ENCODE data around the gene HLA-DRA. TPM values are rescaled to one million over a fixed set of nuclear protein-coding genes. Genes with fewer than 3 reads are reported as not detected.

HLA-DRA gene
- polyA plus RNA-seq, 4 donors, result 230 to 625 (median 404) TPM

- Histone ChIP-seq H3K4me1 (ENCODE audit: control insufficient read depth in 3 of 3, insufficient read depth in 2 of 3, low read depth in 1 of 3, low read length in 2 of 3) (peaks cover 0 to 20% (median 3%) of the 10 kb centered on the region in 3 donors), H3K27ac (ENCODE audit: low read depth in 1 of 3, low read length in 2 of 3) (no peak overlapping the region), H3K27me3 (ENCODE audit: control insufficient read depth in 3 of 3, insufficient read depth in 3 of 3, low read length in 3 of 3) (peaks cover 0 to 32% (median 5%) of the 10 kb centered on the region in 3 donors), H3K4me3 (ENCODE audit: low read depth in 1 of 3, low read length in 3 of 3) (no peak overlapping the region), H3K9me3 (ENCODE audit: control insufficient read depth in 2 of 2, insufficient read depth in 1 of 2, low read depth in 1 of 2, low read length in 1 of 2) (no peaks in the 10 kb centered on the region), H3K36me3 (ENCODE audit: control insufficient read depth in 3 of 3, insufficient read depth in 2 of 3, low read depth in 1 of 3, low read length in 3 of 3) (no peaks in the 10 kb centered on the region)
- no peak for FAIRE-seq
- 69 to 82% (median 76%) methylated on average over 3 of the region's 3 CpGs for WGBS, 3 donors
- no peak for DNase-seq
These were observed 23.7 kb upstream of the HLA-DRA start for GRCh38 chr6:32416036-32416435.

GRCh38 chr6:32424589-32425300 is 14.9 kb upstream of the HLA-DRA start:
- peaks cover 0 to 11% of the 10 kb centered on the region in 2 donors for H3K9me3 ChIP-seq (ENCODE audit: control insufficient read depth in 2 of 2, insufficient read depth in 1 of 2, low read depth in 1 of 2, low read length in 1 of 2)
- FAIRE-seq (no peak), DNase-seq (no peak)
- peaks cover 0 to 2% (median 0%) of the 10 kb centered on the region in 3 donors for H3K4me1 ChIP-seq (ENCODE audit: control insufficient read depth in 3 of 3, insufficient read depth in 2 of 3, low read depth in 1 of 3, low read length in 2 of 3)
- H3K36me3 ChIP-seq (ENCODE audit: control insufficient read depth in 3 of 3, insufficient read depth in 2 of 3, low read depth in 1 of 3, low read length in 3 of 3), result no peaks in the 10 kb centered on the region
- peaks cover 0 to 10% (median 0%) of the 10 kb centered on the region in 3 donors for H3K27me3 ChIP-seq (ENCODE audit: control insufficient read depth in 3 of 3, insufficient read depth in 3 of 3, low read length in 3 of 3)
- H3K4me3 ChIP-seq (ENCODE audit: low read depth in 1 of 3, low read length in 3 of 3), result no peak overlapping the region
- no peak overlapping the region for H3K27ac ChIP-seq (ENCODE audit: low read depth in 1 of 3, low read length in 2 of 3)
- 86 to 96% (median 94%) methylated on average over 3 of the region's 3 CpGs for WGBS, 3 donors

GRCh38 chr6:32426338-32426737 is 13.3 kb upstream of the HLA-DRA start:
- H3K27me3 ChIP-seq (ENCODE audit: control insufficient read depth in 3 of 3, insufficient read depth in 3 of 3, low read length in 3 of 3), result peaks cover 0 to 2% (median 0%) of the 10 kb centered on the region in 3 donors
- FAIRE-seq (no peak), DNase-seq (peak in 1 of 2 donors; percentile 61)
- no peak overlapping the region for H3K27ac ChIP-seq (ENCODE audit: low read depth in 1 of 3, low read length in 2 of 3)
- H3K9me3 ChIP-seq (ENCODE audit: control insufficient read depth in 2 of 2, insufficient read depth in 1 of 2, low read depth in 1 of 2, low read length in 1 of 2), result peaks cover 0 to 11% of the 10 kb centered on the region in 2 donors
- H3K36me3 ChIP-seq (ENCODE audit: control insufficient read depth in 3 of 3, insufficient read depth in 2 of 3, low read depth in 1 of 3, low read length in 3 of 3), result no peaks in the 10 kb centered on the region
- no peak overlapping the region for H3K4me3 ChIP-seq (ENCODE audit: low read depth in 1 of 3, low read length in 3 of 3)
- H3K4me1 ChIP-seq (ENCODE audit: control insufficient read depth in 3 of 3, insufficient read depth in 2 of 3, low read depth in 1 of 3, low read length in 2 of 3), result peaks cover 0 to 2% (median 0%) of the 10 kb centered on the region in 3 donors
- WGBS, 3 donors, result 30 to 54% (median 51%) methylated on average over 4 of the region's 4 CpGs

GRCh38 chr6:32427218-32427617 is 12.5 kb upstream of the HLA-DRA start:
- Histone ChIP-seq H3K4me1 (ENCODE audit: control insufficient read depth in 3 of 3, insufficient read depth in 2 of 3, low read depth in 1 of 3, low read length in 2 of 3) (peaks cover 0 to 2% (median 0%) of the 10 kb centered on the region in 3 donors), H3K4me3 (ENCODE audit: low read depth in 1 of 3, low read length in 3 of 3) (no peak overlapping the region), H3K27ac (ENCODE audit: low read depth in 1 of 3, low read length in 2 of 3) (no peak overlapping the region), H3K9me3 (ENCODE audit: control insufficient read depth in 2 of 2, insufficient read depth in 1 of 2, low read depth in 1 of 2, low read length in 1 of 2) (peaks cover 0 to 11% of the 10 kb centered on the region in 2 donors), H3K36me3 (ENCODE audit: control insufficient read depth in 3 of 3, insufficient read depth in 2 of 3, low read depth in 1 of 3, low read length in 3 of 3) (no peaks in the 10 kb centered on the region), H3K27me3 (ENCODE audit: control insufficient read depth in 3 of 3, insufficient read depth in 3 of 3, low read length in 3 of 3) (peaks cover 0 to 2% (median 0%) of the 10 kb centered on the region in 3 donors)
- DNase-seq (no peak), FAIRE-seq (no peak)
- 24 to 45% (median 35%) methylated on average over 1 of the region's 1 CpG for WGBS, 3 donors

- Histone ChIP-seq H3K4me1 (ENCODE audit: control insufficient read depth in 3 of 3, insufficient read depth in 2 of 3, low read depth in 1 of 3, low read length in 2 of 3) (peaks cover 0 to 2% (median 0%) of the 10 kb centered on the region in 3 donors), H3K27me3 (ENCODE audit: control insufficient read depth in 3 of 3, insufficient read depth in 3 of 3, low read length in 3 of 3) (peaks cover 0 to 2% (median 0%) of the 10 kb centered on the region in 3 donors), H3K4me3 (ENCODE audit: low read depth in 1 of 3, low read length in 3 of 3) (no peak overlapping the region), H3K9me3 (ENCODE audit: control insufficient read depth in 2 of 2, insufficient read depth in 1 of 2, low read depth in 1 of 2, low read length in 1 of 2) (peaks cover 0 to 11% of the 10 kb centered on the region in 2 donors), H3K27ac (ENCODE audit: low read depth in 1 of 3, low read length in 2 of 3) (no peak overlapping the region), H3K36me3 (ENCODE audit: control insufficient read depth in 3 of 3, insufficient read depth in 2 of 3, low read depth in 1 of 3, low read length in 3 of 3) (no peaks in the 10 kb centered on the region)
- 84 to 95% (median 90%) methylated on average over 4 of the region's 4 CpGs for WGBS, 3 donors
- DNase-seq (no peak), FAIRE-seq (no peak)
These were observed 11.7 kb upstream of the HLA-DRA start for GRCh38 chr6:32427934-32428474.

GRCh38 chr6:32430179-32430578 is 9.5 kb upstream of the HLA-DRA start:
- Histone ChIP-seq H3K4me1 (ENCODE audit: control insufficient read depth in 3 of 3, insufficient read depth in 2 of 3, low read depth in 1 of 3, low read length in 2 of 3) (peaks cover 0 to 2% (median 0%) of the 10 kb centered on the region in 3 donors), H3K9me3 (ENCODE audit: control insufficient read depth in 2 of 2, insufficient read depth in 1 of 2, low read depth in 1 of 2, low read length in 1 of 2) (peaks cover 0 to 11% of the 10 kb centered on the region in 2 donors), H3K36me3 (ENCODE audit: control insufficient read depth in 3 of 3, insufficient read depth in 2 of 3, low read depth in 1 of 3, low read length in 3 of 3) (no peaks in the 10 kb centered on the region), H3K27ac (ENCODE audit: low read depth in 1 of 3, low read length in 2 of 3) (peak overlapping the region in 1 of 3 donors; percentile 47), H3K4me3 (ENCODE audit: low read depth in 1 of 3, low read length in 3 of 3) (no peak overlapping the region), H3K27me3 (ENCODE audit: control insufficient read depth in 3 of 3, insufficient read depth in 3 of 3, low read length in 3 of 3) (peaks cover 0 to 6% (median 0%) of the 10 kb centered on the region in 3 donors)
- 65 to 84% (median 78%) methylated on average over 3 of the region's 3 CpGs for WGBS, 3 donors
- DNase-seq (peak; percentile 50 to 85), FAIRE-seq (no peak)

- Histone ChIP-seq H3K27ac (ENCODE audit: low read depth in 1 of 3, low read length in 2 of 3) (no peak overlapping the region), H3K9me3 (ENCODE audit: control insufficient read depth in 2 of 2, insufficient read depth in 1 of 2, low read depth in 1 of 2, low read length in 1 of 2) (peaks cover 0 to 8% of the 10 kb centered on the region in 2 donors), H3K36me3 (ENCODE audit: control insufficient read depth in 3 of 3, insufficient read depth in 2 of 3, low read depth in 1 of 3, low read length in 3 of 3) (no peaks in the 10 kb centered on the region), H3K27me3 (ENCODE audit: control insufficient read depth in 3 of 3, insufficient read depth in 3 of 3, low read length in 3 of 3) (peaks cover 0 to 6% (median 0%) of the 10 kb centered on the region in 3 donors), H3K4me1 (ENCODE audit: control insufficient read depth in 3 of 3, insufficient read depth in 2 of 3, low read depth in 1 of 3, low read length in 2 of 3) (peaks cover 0 to 2% (median 0%) of the 10 kb centered on the region in 3 donors), H3K4me3 (ENCODE audit: low read depth in 1 of 3, low read length in 3 of 3) (no peak overlapping the region)
- no peak for DNase-seq
- 75 to 79% (median 78%) methylated on average over 3 of the region's 3 CpGs for WGBS, 3 donors
- FAIRE-seq, result no peak
These were observed 8.5 kb upstream of the HLA-DRA start for GRCh38 chr6:32431142-32431541.

- Histone ChIP-seq H3K9me3 (ENCODE audit: control insufficient read depth in 2 of 2, insufficient read depth in 1 of 2, low read depth in 1 of 2, low read length in 1 of 2) (peaks cover 0 to 2% of the 10 kb centered on the region in 2 donors), H3K27me3 (ENCODE audit: control insufficient read depth in 3 of 3, insufficient read depth in 3 of 3, low read length in 3 of 3) (peaks cover 0 to 4% (median 0%) of the 10 kb centered on the region in 3 donors), H3K36me3 (ENCODE audit: control insufficient read depth in 3 of 3, insufficient read depth in 2 of 3, low read depth in 1 of 3, low read length in 3 of 3) (no peaks in the 10 kb centered on the region), H3K27ac (ENCODE audit: low read depth in 1 of 3, low read length in 2 of 3) (no peak overlapping the region), H3K4me1 (ENCODE audit: control insufficient read depth in 3 of 3, insufficient read depth in 2 of 3, low read depth in 1 of 3, low read length in 2 of 3) (peaks cover 0 to 2% (median 0%) of the 10 kb centered on the region in 3 donors), H3K4me3 (ENCODE audit: low read depth in 1 of 3, low read length in 3 of 3) (no peak overlapping the region)
- WGBS, 3 donors, result 10 to 13% (median 10%) methylated on average over 1 of the region's 1 CpG
- FAIRE-seq (no peak), DNase-seq (peak; percentile 49 to 52)
These were observed 7.6 kb upstream of the HLA-DRA start for GRCh38 chr6:32432050-32432450.
